COLO668 (cell line): Measurements from ENCODE around the gene CFL1.

Experiments
- DNase-seq: peaks from one replicate; lab custom pipeline; 2025; ENCODE audit not compliant: unreplicated experiment; lab: John Stamatoyannopoulos, UW

The CFL1 gene

DNA sequence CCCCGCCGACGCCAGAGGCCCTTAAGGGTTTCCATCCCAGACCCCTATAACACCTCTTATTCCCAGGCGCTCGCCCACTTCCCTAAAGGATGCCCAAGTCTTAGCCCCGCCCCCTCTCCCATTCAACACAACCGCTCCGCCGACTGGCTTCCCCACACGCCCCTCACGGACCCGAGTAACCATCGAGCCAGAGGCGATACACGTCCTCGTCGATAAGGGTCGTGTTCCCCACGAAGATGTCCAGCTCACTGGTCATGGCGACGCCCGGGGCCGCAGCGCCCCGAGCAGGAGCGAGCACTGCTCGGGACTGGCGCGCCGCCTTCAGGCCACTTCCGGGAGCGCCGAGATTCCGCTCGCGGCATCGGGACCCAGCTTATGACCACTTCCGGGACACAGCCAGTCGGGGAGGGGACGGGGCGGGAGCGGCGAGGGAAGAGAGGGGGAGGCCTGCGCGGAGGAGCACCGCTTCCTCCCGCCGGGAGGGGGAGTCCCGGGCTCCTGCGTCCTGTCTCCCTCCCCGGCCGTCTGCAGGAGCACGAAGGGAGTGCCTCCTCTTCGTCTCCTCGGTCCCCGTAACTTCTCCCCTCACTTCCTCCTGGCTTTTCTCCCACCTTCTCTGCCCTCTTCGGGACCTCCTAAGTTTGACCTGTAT lies 30.3 kb upstream of the CFL1 start, which contains the start of gene FIBP:
Gene FIBP, minus strand, starts transcription at position 309 of the 652 bp plus-strand sequence. Its CDS starts 53 bp downstream, at position 256.
- peak; percentile 97 for DNase-seq

DNA sequence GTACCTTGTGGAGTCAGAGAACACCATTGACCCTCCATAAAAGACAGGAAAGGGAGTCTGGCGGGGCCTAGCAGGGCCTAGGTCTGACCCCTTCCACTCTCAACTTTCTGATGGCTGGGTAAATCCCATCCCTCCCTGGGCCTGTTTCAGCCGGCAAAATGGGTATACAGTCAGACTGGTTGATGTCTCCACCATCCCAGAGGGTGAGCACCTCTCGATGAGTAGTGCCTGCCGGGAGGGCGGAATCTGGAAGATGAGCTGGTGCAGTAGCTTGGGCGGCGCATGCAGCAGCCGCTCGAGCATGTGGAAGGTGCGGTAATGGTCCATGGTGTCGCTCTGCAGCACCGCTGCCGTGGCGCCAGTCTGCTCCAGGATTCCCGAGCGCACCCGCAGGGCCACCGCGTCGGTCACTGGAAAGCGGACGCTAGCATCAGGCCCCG lies 29.8 kb upstream of the CFL1 start:
- DNase-seq = no peak

DNA sequence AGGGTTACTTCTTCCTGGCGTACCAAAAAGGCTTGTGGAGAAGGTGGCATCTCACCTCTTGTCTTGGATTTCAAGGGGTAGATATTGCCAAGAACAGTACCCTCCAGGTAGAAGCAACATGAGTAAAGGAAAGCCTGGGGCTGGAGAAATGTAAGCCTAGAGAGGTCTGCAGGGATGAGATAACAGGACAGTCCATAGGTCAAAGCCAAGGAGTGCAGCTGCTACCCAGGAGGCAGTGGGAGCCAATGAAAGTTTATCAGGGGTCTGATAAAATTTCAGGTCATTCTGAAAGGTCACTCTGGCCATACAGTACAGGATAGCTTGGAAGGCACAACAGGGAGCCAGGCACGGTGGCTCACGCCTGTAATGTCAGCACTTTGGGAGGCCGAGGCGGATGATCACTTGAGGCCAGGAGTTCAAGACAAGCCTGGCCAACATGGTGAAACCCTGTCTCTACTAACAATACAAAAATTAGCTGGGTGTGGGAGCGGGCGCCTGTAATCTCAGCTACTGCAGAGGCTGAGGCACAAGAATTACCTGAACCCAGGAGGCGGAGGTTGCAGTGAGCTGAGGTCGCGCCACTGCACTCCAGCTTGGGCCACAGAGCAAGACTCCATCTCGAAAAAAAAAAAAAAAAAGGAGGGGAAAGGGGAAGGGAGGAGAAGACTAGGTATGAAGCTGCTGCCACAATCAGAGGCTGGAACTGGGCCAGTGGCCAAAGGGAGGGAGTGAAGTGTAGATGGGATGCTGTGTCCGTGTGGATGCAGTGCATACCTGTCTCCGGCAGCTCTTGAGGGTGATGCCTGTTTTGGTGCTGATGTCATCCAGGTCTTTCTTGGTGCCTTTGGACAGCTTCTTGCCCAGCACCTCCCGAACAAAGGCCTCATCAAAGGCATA lies 29.1 kb upstream of the CFL1 start:
- no peak for DNase-seq

DNA sequence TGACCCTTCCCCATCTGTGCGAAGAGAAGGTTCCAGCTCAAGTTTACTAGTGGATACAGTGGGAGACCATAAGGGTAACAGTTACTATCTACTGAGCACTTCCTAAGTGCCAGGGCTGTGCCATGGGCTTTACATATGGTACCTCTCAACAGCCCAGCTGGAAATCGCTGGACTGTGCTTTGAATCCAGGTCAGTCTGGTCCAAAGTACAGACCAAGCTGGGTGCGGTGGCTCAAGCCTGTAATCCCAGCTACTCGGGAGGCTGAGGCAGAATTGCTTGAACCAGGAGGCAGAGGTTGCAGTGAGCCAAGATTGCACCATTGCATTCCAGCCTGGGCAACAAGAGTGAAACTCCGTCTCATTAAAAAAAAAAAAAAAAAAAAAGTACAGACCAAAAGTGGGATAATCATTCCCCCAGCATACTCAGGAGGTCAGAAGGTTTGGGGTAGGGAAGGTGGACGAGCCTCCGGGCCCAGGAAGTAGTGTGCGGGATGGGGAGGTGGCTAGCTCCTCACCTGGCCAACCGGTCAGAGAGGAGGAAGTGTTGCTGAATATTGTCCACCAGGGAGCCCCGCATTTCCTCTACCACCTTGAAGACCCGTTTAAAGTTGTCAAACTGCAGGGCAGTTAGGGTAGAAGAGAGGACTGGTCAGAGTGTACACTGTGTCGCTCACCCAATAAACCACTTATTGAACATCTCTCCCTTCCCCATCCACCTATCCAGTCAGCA lies 28.0 kb upstream of the CFL1 start:
- DNase-seq = no peak

DNA sequence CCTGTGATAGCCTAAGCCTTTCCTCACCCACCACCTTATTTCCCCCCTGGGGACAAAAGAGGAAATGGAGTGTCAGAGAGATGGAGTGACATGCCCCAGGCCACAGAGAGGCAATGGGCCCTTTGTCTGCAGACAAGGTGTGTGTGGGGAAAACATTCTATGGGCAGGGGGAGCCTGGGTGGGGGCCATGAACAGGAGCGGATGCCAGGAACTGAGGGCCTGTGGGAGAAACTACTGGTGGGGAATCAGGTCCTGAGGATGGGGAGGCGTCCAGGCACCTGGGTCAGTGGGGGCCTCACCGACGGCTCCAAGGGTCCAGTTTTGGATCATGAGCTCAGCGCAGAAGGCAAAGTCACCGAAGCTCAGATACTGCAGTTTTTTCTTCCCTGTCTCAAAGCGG lies 27.3 kb upstream of the CFL1 start:
- DNase-seq = no peak

DNA sequence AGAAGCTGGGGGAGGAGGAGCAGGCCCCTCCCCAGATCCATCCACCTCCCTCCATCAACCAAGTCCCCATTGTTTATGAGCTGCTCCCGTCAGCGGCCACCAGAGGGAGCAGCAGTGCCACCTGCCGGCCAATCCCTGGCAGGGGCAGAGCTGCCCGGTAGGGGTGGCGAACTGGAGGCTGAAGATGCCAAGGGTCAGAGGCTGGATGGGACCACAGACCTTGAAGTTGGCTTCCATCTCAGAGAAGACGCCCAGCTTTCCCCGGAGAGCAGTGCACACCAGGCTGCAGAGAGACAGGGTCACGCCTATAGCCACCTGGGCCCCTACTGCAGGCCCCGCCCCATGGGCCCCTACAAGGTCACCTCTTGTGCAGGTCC lies 26.7 kb upstream of the CFL1 start:
- peak; percentile 75 for DNase-seq

DNA sequence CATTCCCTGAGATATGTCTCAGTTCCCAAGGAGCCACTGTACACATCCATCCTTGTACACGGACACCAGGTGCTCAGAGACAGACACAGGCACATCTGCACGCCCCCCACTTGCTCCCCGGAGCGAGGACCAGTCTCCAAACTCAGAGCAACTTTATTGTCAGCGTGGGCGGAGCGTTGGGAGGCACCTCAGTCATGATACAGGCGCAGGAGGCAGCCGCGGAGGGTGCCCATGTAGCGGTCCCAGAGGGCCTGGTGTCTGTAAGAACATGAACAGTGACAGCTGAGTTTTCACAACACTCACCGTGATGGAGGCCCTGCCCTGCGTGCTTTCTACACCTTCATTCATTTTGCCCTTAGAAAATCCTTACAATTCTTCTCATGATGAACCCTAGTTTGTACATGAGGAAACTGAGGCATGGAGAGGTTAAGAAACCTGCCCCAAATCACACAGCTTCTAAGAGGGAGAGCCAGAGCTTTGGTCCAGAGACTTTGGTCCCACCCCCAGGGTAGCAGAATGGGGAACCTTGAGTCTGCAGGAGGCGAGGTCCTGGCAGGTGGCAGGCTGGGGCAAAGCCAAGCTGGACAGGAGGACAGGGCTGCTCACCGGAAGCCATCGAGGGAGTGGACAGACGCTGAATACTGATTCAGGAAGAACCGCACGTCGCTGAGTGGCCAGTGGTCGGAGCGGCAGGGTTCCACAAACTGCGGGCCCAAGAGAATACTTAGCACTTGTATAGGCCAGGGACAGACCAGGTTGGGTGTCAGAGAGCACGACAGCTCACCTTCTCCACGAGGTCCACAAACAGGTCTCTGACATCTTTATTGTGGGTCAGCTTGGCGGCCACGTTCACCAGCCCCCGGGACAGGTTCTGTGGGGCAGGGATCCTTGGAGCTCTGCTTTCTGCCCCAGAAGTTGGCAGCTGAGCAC lies 26.1 kb upstream of the CFL1 start:
- no peak for DNase-seq

DNA sequence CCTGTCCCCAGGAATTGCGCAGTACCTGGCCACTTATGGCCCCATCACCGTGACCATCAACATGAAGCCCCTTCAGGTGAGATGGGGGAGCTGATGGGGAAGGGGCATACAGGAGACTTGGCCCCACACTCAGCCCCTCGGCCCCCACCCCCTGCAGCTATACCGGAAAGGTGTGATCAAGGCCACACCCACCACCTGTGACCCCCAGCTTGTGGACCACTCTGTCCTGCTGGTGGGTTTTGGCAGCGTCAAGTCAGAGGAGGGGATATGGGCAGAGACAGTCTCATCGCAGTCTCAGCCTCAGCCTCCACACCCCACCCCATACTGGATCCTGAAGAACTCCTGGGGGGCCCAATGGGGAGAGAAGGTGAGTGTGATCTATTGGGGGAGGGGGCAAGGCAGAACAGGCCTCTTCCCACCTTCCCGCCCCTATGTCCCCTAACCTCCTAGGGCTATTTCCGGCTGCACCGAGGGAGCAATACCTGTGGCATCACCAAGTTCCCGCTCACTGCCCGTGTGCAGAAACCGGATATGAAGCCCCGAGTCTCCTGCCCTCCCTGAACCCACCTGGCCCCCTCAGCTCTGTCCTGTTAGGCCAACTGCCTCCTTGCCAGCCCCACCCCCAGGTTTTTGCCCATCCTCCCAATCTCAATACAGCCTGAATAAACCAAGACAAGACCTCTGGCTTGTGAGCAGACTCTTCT lies 25.2 kb upstream of the CFL1 start:
- no peak for DNase-seq

DNA sequence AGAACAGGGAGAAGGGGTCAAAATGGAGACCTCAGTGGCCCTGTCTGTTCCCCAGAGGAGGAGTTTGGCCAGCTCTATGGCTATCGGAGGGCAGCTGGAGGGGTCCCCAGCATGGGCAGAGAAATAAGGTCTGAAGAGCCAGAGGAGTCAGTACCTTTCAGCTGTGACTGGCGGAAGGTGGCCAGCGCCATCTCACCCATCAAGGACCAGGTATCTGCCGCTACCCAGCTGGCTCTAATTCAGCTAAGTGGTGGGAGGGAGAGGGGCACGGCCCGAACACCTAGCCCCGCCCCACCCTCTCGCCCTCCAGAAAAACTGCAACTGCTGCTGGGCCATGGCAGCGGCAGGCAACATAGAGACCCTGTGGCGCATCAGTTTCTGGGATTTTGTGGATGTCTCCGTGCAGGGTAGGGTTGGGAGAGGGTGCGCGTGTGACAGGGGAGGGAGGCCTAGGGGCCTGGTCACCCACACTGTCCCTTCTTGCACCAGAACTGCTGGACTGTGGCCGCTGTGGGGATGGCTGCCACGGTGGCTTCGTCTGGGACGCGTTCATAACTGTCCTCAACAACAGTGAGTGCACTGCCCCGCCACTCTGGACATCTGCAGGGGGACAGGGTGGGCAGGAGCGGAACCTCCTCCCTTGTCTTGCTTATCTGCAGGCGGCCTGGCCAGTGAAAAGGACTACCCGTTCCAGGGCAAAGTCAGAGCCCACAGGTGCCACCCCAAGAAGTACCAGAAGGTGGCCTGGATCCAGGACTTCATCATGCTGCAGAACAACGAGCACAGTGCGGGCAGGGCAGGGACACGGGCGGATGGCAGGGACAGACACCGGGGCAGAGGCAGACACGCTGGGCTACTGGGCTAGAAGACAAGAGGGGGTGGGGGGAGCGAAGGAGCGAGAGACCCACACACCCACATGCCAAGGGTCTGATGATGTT lies 24.4 kb upstream of the CFL1 start:
- DNase-seq = no peak

DNA sequence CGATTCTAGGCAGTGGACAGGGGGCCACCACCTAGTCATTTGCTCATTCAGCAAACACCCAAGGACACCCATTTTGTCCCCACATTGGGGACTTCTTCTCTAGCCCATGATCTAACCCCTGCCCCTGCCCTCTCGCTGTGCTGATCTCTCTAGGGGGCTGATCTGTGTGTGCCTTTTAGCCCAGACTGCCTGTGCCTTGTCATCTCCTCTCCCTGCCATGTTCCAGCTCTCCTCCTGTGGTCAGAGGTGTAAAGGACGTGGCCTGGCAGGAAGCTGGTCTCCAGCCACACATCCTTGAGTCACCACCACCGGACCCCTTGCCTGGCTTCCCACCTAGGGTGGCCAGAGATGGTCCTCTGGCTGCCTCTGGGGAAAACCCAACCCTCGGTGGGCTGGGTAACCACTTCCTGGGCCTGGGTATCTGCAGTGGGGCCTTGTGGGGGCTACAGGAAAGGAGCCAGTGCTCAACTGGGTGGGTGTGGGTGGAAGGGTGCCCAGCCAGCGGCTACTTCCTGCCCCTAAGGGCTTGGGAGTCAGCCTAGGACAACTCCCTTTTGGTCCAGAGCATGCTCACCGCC lies 23.0 kb upstream of the CFL1 start:
- no peak for DNase-seq

DNA sequence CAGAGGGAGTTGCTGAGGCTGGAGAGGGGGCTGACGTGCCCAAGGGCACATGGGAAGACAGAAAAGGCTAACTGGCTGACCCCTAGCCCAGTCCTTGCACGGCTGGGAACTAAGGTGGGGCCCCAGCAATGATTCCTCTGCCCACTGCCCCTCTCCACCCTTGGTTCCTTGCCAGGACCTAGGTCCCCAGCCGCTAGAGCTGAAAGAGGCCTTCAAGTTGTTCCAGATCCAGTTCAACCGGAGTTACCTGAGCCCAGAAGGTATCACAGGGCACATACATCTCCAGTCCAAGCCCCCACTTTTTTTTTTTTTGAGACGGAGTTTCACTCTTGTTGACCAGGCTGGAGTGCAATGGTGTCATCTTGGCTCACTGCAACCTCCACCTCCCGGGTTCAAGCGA lies 22.0 kb upstream of the CFL1 start:
- no peak for DNase-seq

DNA sequence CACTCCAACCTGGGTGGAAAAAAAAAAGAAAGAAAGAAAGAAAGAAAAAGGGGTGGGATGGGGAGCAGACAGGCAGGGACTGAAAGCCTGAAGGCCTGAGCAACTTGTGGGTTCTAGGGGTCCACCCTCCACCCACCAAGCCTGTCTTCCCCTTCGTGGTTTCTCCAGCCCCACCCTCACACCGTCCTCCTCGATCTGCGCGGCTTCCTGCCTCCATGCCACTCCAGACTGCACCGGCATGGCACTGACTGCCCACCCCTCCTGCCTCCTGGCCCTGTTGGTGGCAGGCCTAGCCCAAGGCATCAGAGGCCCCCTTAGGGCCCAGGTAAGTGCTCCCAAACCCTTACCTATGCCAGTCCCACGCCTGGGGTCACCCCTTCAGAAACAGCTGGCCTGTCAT lies 21.6 kb upstream of the CFL1 start, which contains the start of gene CTSW:
Gene CTSW, plus strand, starts transcription at position 221 of the 400 bp plus-strand sequence. Its CDS starts 18 bp downstream, at position 239.
- no peak for DNase-seq

DNA sequence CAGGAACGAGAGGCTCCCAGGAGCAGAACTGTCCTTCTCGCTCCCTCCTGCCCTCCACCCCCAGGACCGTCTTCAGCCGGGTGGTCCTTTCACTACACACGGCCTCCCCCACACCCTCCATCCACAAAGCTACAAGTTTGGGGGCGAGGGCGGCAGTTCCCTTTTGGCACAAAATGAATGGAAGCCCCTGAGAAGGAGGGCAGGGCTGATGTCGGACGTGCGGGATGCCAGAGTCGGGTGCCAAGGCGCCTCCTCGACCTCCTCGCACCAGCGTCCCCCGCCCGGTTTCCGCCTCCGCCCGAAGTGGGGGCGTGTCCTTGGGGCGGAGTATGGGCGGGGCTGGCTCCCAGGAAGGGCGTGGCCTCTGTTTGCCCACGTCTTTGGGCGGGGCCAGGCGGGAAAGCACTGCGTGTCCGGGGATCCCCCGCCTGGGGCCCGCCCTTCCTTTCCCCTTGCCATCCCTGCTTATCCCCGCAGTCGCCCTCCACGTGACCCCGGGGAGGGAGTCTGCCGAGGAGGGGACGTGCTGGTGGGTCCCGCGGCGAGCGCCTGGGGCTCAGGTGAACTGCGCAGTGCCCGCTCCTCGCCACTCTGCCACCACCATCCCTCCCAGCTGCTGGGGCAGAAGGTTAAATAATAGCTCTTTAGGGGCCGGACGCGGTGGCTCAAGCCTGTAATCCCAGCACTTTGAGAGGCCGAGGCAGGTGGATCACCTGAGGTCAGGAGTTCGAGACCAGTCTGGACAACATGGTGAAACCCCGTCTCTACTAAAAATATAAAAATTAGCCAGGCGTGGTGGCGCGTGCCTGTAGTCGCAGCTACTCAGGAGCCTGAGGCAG lies 15.6 kb upstream of the CFL1 start:
- peak; percentile 96 for DNase-seq

DNA sequence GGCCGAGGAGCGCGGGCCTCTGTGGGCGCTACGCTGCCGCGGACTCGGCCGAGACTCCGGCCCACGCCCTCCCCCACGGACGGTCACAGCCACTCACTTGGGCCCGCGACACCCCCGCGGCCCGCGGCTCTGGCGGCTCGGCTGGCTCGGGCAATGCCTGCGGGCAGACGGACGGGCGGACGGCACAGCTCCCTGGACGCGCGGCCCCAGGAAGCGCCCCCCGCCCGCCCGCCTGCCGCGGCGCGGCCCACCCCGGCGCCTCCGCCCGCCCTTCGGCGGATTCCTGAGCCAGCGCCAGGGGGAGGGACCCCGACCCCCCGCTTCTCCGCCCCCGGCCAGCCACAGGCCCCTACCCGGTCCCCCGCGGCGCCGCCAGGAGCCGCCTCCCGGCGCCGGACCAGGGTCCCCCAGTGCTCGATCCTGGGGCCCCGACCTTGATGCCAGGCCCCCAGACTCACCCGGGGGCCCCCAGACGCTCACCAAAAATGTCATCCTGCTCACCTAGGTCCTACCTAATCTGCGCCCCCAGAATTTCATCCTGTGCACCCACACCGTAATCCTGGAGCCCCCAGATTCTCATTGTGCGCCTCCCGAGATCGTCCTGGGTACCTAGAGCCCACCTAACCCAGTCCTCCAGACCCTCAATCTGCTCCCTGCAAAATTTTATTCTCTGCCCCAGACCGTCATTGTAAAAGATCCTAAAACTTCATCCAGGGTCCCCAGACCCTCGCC lies 14.8 kb upstream of the CFL1 start, which contains the start of gene EFEMP2:
Gene EFEMP2, minus strand, starts transcription at position 215 of the 732 bp plus-strand sequence. CDS start 446 bp downstream, outside the sequence.
- DNase-seq = peak; percentile 12

DNA sequence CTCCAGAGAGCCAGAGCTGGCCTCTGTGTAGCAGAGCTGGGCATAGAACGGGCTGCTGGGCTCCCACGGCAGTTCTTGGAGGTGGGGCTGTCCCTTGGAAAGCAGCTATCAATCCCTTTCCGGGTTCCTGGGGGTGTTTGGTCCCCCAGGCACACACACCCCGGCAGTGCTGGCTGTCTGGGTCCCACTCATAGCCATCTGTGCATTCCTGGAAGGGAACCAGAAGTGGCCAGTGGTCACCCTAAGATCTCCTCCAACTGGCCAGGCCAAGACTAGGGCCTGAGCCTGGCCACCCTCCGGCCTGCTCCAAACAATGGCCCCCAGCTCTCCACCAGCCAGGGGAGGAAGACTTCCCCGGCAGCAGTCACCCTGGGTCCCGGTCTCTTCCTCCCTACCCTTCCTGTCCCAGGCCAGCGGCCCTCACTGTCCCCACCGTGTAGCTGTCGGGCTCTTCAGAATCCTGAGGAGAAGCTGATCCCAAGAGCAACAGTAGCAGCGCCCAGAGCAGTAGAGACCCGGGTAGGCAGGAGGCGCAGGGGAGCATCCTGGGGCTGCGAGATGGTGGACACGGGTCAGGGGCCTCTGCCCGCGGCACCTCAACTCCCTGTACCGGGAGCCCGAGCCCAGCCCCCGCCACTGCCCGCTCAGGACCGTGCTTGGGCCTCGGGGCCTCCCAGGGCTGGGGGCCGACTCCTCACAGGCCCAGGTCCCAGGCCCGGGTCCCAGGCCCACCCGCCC lies 14.0 kb upstream of the CFL1 start:
- DNase-seq = no peak
